ENCODE data around the gene PAK3.

DNA sequence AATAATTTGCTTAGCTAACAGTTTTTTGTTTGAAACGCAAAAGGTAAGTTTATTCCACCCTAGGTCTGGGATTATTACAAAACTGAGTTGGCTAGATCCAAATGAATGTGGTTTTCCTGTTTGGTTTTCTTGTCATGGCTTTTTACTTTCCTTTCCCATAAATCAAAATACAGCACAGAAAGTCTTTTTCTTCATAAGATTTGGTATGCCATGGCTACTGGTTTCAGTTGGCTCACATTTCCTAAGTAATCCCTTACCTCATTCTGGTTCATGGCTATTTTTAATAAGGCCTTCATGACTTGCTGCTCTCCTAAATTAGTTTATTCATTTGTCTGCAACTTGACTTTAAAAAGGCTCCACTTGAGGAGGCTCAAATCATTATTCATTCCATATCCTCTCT, 12.9 kb upstream of the PAK3 start:
- no peak for TF ChIP-seq YY1 (IDR thresholded peaks at IDR 0.05; ENCODE audit: extremely low read depth, insufficient replicate concordance, low read depth, low read length)
- TF ChIP-seq, protein P1, sequence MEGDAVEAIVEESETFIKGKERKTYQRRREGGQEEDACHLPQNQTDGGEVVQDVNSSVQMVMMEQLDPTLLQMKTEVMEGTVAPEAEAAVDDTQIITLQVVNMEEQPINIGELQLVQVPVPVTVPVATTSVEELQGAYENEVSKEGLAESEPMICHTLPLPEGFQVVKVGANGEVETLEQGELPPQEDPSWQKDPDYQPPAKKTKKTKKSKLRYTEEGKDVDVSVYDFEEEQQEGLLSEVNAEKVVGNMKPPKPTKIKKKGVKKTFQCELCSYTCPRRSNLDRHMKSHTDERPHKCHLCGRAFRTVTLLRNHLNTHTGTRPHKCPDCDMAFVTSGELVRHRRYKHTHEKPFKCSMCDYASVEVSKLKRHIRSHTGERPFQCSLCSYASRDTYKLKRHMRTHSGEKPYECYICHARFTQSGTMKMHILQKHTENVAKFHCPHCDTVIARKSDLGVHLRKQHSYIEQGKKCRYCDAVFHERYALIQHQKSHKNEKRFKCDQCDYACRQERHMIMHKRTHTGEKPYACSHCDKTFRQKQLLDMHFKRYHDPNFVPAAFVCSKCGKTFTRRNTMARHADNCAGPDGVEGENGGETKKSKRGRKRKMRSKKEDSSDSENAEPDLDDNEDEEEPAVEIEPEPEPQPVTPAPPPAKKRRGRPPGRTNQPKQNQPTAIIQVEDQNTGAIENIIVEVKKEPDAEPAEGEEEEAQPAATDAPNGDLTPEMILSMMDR (IDR thresholded peaks at IDR 0.05 in 2 of 3, conservative IDR thresholded peaks at IDR 0.05 in 1 of 3; ENCODE audit: borderline replicate concordance in 1 of 3, insufficient read depth in 1 of 3, low read depth in 2 of 3, low read length in 2 of 3): no peak
- no peak for TF ChIP-seq EZH2 (IDR thresholded peaks at IDR 0.05)
- no peak for TF ChIP-seq CEBPB (IDR thresholded peaks at IDR 0.05; ENCODE audit: low read depth)
- no peak for TF ChIP-seq EGR1 (IDR thresholded peaks at IDR 0.05; ENCODE audit: low read depth)
- no peak for TF ChIP-seq ZNF274 (IDR thresholded peaks at IDR 0.05; ENCODE audit: low read depth, low read length)
- no peak for TF ChIP-seq TCF7L2 (IDR thresholded peaks at IDR 0.05; ENCODE audit: borderline replicate concordance, extremely low read depth, insufficient read depth, insufficient read length)
- TF ChIP-seq POLR2AphosphoS5 (IDR thresholded peaks at IDR 0.05; ENCODE audit: low read depth, low read length): no peak
- no peak for TF ChIP-seq SP1 (IDR thresholded peaks at IDR 0.05; ENCODE audit: low read depth)
- no peak for TF ChIP-seq POLR2A (IDR thresholded peaks at IDR 0.05; ENCODE audit: borderline replicate concordance, extremely low read depth, insufficient read depth, insufficient read length)
- no peak for TF ChIP-seq ZFX (IDR thresholded peaks at IDR 0.05)
- TF ChIP-seq SIN3A (IDR thresholded peaks at IDR 0.05; ENCODE audit: low read depth): no peak
- TF ChIP-seq MAX (IDR thresholded peaks at IDR 0.05): no peak
- no peak for TF ChIP-seq EZH2phosphoT487 (IDR thresholded peaks at IDR 0.05; ENCODE audit: borderline replicate concordance)
